ENCODE data around the gene CCR4. TPM values are rescaled to one million over a fixed set of nuclear protein-coding genes. Genes with fewer than 3 reads are reported as not detected.
A peak's percentile ranks its signal among the peaks of the same experiment; 100 is the strongest.

Gene CCR4
- total and polyA plus RNA-seq, 2 of the 8 experiments (the other 6 are each of a cell fraction or from before 2014, with no cell fraction given): 0.11 to 0.15 TPM

DNA sequence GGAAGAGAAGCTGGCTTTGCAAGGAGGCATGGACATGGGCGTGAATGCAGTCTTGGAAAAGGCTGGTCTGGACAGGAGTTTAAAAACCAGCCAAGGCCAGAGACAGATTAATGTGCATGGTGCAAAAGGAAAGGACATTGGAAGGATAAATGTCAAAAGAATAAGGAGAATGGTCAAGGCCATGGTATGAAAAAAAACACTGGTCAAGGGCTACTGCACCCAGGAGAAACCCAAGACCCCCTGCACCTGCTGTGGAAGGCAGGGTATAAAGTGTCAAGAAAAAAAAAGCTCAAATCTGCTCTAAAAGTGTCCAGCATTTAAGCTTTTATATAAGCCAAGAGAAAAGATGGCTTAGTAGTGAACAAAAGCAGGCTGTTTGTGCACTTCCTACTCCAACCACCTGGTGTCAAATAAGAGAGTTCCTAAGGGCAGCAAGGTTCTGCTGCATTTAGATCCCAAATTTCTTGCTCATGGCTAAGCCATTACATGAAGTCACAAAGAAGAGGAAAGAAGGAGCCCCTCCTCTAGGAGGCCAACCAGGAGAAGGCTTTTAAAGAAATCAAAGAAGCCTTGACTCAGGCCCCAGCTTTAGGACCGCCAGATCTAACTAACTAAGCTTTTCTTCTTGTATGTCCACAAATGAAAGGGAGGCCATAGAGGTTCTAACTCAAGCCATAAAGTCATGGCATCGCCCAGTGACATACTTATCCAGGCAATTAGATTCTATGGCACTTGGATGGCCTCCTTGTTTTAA lies 16.9 kb downstream of the CCR4 start:
- Histone ChIP-seq H3K79me1 (ENCODE audit: low read depth, low read length) (no peaks in the 10 kb centered on the region), H3K27me3 (replicated peaks in 1 of 4; ENCODE audit: control insufficient read depth in 3 of 4, extremely low read depth in 1 of 4, insufficient read depth in 3 of 4, low read length in 3 of 4) (no peaks in the 10 kb centered on the region), H3K4ac (replicated peaks; ENCODE audit: insufficient read length, low read depth, low read length) (no peak overlapping the region), H3K9ac (replicated peaks in 1 of 4; ENCODE audit: extremely low read depth in 1 of 4, low read depth in 3 of 4, low read length in 3 of 4) (no peak overlapping the region), H3K79me2 (ENCODE audit: control insufficient read depth in 1 of 2, insufficient read depth in 2 of 2, low read length in 2 of 2) (no peaks in the 10 kb centered on the region), H2AK5ac (ENCODE audit: low read depth, low read length) (no peak overlapping the region), H3K36me3 (ENCODE audit: control insufficient read depth in 2 of 4, insufficient read depth in 4 of 4, low read length in 3 of 4) (no peaks in the 10 kb centered on the region), H2BK15ac (ENCODE audit: low read length) (no peak overlapping the region), H4K20me1 (replicated peaks in 1 of 2; ENCODE audit: control insufficient read depth in 1 of 2, insufficient read depth in 2 of 2, low read length in 2 of 2) (no peaks in the 10 kb centered on the region), H4K91ac (replicated peaks; ENCODE audit: insufficient read length, low read length) (no peak overlapping the region), H3K23me2 (ENCODE audit: low read depth, low read length) (no peaks in the 10 kb centered on the region), H3K27ac (ENCODE audit: low read depth, low read length) (no peak overlapping the region), H3K4me1 (replicated peaks in 1 of 4; ENCODE audit: control insufficient read depth in 3 of 4, insufficient read depth in 4 of 4, low read length in 3 of 4) (peaks cover 0 to 2% (median 0%) of the 10 kb centered on the region in 4 experiments; a peak in 1 of 7 replicates), H3K4me3 (ENCODE audit: extremely low read depth in 1 of 4, insufficient read depth in 2 of 4, low read depth in 3 of 4, low read length in 4 of 4) (no peak overlapping the region), H3K18ac (ENCODE audit: extremely low read depth, low read length) (no peak overlapping the region), H2AFZ (ENCODE audit: low read length) (0 out of 2 replicates have a peak overlapping the region, but pooled peaks have one; percentile 6), H2BK20ac (ENCODE audit: low read length) (no peak overlapping the region), H2BK12ac (ENCODE audit: low read depth, low read length) (no peak overlapping the region), H2BK5ac (ENCODE audit: low read depth, low read length) (no peak overlapping the region), H3K4me2 (ENCODE audit: insufficient read depth in 1 of 2, low read depth in 2 of 2, low read length in 2 of 2) (no peak overlapping the region), H3K56ac (replicated peaks; ENCODE audit: insufficient read length, low read depth, low read length) (no peak overlapping the region), H4K8ac (ENCODE audit: extremely low read depth, insufficient read depth, low read length) (no peak overlapping the region), H3K23ac (ENCODE audit: insufficient read length) (no peak overlapping the region), H4K5ac (ENCODE audit: insufficient read length, low read depth, low read length) (no peak overlapping the region), H3K14ac (ENCODE audit: insufficient read length) (no peak overlapping the region), H3K9me3 (ENCODE audit: insufficient read depth in 2 of 2, low read depth in 1 of 2, low read length in 1 of 2) (peaks cover 15 to 18% of the 10 kb centered on the region in 2 experiments), H2BK120ac (replicated peaks; ENCODE audit: low read depth, low read length) (no peak overlapping the region)
- no peak for DNase-seq (ENCODE audit: low read depth in 1 of 2, low spot score in 2 of 2)
- TF ChIP-seq SIX5 (IDR thresholded peaks at IDR 0.05; ENCODE audit: low read depth, low read length): no peak
- no peak for TF ChIP-seq SUZ12 (IDR thresholded peaks at IDR 0.05; ENCODE audit: low read length)
- TF ChIP-seq, protein P1, sequence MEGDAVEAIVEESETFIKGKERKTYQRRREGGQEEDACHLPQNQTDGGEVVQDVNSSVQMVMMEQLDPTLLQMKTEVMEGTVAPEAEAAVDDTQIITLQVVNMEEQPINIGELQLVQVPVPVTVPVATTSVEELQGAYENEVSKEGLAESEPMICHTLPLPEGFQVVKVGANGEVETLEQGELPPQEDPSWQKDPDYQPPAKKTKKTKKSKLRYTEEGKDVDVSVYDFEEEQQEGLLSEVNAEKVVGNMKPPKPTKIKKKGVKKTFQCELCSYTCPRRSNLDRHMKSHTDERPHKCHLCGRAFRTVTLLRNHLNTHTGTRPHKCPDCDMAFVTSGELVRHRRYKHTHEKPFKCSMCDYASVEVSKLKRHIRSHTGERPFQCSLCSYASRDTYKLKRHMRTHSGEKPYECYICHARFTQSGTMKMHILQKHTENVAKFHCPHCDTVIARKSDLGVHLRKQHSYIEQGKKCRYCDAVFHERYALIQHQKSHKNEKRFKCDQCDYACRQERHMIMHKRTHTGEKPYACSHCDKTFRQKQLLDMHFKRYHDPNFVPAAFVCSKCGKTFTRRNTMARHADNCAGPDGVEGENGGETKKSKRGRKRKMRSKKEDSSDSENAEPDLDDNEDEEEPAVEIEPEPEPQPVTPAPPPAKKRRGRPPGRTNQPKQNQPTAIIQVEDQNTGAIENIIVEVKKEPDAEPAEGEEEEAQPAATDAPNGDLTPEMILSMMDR (IDR thresholded peaks at IDR 0.05; ENCODE audit: control extremely low read depth in 1 of 3, insufficient read depth in 1 of 3, low read depth in 1 of 3, low read length in 3 of 3): peak in 1 of 3 experiments; percentile 27; a peak in 1 of 4 replicates
- TF ChIP-seq BCL11A (IDR thresholded peaks at IDR 0.05; ENCODE audit: low read depth in 2 of 2, low read length in 2 of 2): no peak
- no peak for FAIRE-seq
- 89% methylated on average over 3 of the region's 3 CpGs; no CpG with 5 or more reads in 1 of the 2 experiments for WGBS, 2 experiments (ENCODE audit: extremely low coverage in 1 of 2, insufficient coverage in 1 of 2, insufficient read length in 1 of 2, insufficient replicate concordance in 2 of 2, low coverage in 1 of 2, low lambda C conversion rate in 2 of 2, missing lambda C conversion rate in 1 of 2)
- POLR2A ChIA-PET (ENCODE audit: partially characterized antibody): interaction anchor here (0.8 to 0.9 kb wide), 2 partner anchors 12 to 125 kb away, joined by 3 to 4 read pairs; no protein-coding TSS in a partner anchor
- CTCF ChIA-PET (ENCODE audit: partially characterized antibody): interaction anchor here (0.6 to 3.5 kb wide), 21 partner anchors 9 to 1460 kb away, joined by 3 to 25 read pairs (median 6); no protein-coding TSS in a partner anchor

Measured in H1 (cell line).